ENCODE results near the gene BHLHE23. TPM values are rescaled to one million over a fixed set of nuclear protein-coding genes. Genes with fewer than 3 reads are reported as not detected.

Gene BHLHE23
- total RNA-seq, 4 donors from 2014 or later, result not detected

- intact Hi-C loops (cut with DNase I), result no loop called here
- WGBS, 2 donors, result 74% methylated on average over 6 of the region's 6 CpGs
- Histone ChIP-seq H3K4me3 (replicated peaks in 1 of 3) (no peak overlapping the region), H3K4me1 (no peaks in the 10 kb centered on the region), H3K36me3 (no peaks in the 10 kb centered on the region), H3K9me3 (no peaks in the 10 kb centered on the region), H3K27me3 (no peaks in the 10 kb centered on the region), H3K27ac (no peak overlapping the region)
- DNase-seq, result no peak
- TF ChIP-seq, protein P1, sequence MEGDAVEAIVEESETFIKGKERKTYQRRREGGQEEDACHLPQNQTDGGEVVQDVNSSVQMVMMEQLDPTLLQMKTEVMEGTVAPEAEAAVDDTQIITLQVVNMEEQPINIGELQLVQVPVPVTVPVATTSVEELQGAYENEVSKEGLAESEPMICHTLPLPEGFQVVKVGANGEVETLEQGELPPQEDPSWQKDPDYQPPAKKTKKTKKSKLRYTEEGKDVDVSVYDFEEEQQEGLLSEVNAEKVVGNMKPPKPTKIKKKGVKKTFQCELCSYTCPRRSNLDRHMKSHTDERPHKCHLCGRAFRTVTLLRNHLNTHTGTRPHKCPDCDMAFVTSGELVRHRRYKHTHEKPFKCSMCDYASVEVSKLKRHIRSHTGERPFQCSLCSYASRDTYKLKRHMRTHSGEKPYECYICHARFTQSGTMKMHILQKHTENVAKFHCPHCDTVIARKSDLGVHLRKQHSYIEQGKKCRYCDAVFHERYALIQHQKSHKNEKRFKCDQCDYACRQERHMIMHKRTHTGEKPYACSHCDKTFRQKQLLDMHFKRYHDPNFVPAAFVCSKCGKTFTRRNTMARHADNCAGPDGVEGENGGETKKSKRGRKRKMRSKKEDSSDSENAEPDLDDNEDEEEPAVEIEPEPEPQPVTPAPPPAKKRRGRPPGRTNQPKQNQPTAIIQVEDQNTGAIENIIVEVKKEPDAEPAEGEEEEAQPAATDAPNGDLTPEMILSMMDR (IDR thresholded peaks at IDR 0.05), result no peak
- no peak for TF ChIP-seq POLR2A (IDR thresholded peaks at IDR 0.05)
Observed at GRCh38 chr20:62986257-62986800, 20.4 kb downstream of the BHLHE23 start.

DNA sequence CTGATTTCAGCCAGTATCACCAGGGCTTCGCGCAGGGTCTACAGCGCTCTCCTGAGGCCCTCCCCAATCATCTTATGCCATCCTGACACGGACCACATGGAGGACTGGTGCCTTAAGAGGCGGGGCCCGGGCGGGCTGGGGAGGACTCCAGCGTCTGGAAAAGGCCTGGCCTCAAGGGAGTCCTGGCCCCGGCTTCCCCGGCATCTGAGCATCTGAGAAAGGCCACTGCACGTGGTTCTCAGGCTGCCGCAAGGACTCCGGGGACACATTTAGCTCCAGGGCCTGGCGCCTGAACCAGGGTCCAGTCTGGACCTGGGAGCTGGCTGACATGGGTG lies 21.4 kb downstream of the BHLHE23 start:
- Histone ChIP-seq H3K36me3 (no peaks in the 10 kb centered on the region), H3K27ac (no peak overlapping the region), H3K27me3 (no peaks in the 10 kb centered on the region), H3K4me3 (replicated peaks in 1 of 3) (no peak overlapping the region), H3K4me1 (no peaks in the 10 kb centered on the region), H3K9me3 (no peaks in the 10 kb centered on the region)
- 57 to 60% methylated on average over 2 to 14 of the region's 14 CpGs for WGBS, 2 donors
- DNase-seq, result no peak
- intact Hi-C loops (cut with DNase I), result no loop called here
- TF ChIP-seq, protein P1 (IDR thresholded peaks at IDR 0.05), result no peak
- no peak for TF ChIP-seq POLR2A (IDR thresholded peaks at IDR 0.05)

- no peaks in the 10 kb centered on the region for H3K36me3 ChIP-seq
- DNase-seq, result no peak
- intact Hi-C loops (cut with DNase I), result no loop called here
- H3K9me3 ChIP-seq, result no peaks in the 10 kb centered on the region
- no peaks in the 10 kb centered on the region for H3K27me3 ChIP-seq
- H3K27ac ChIP-seq, result no peak overlapping the region
- no peak overlapping the region for H3K4me3 ChIP-seq (replicated peaks in 1 of 3)
- no peaks in the 10 kb centered on the region for H3K4me1 ChIP-seq
- TF ChIP-seq, protein P1 (IDR thresholded peaks at IDR 0.05), result no peak
- TF ChIP-seq POLR2A (IDR thresholded peaks at IDR 0.05), result no peak
- WGBS, 2 donors, result 73 to 77% methylated on average over 12 to 18 of the region's 18 CpGs
Observed at GRCh38 chr20:62984666-62985443, 21.9 kb downstream of the BHLHE23 start.

GRCh38 chr20:62983210-62983609 lies 23.6 kb downstream of the BHLHE23 start:
- no peak overlapping the region for H3K4me3 ChIP-seq (replicated peaks in 1 of 3)
- DNase-seq, result no peak
- 81 to 82% methylated on average over 4 to 6 of the region's 6 CpGs for WGBS, 2 donors
- no peak overlapping the region for H3K27ac ChIP-seq
- no peak for TF ChIP-seq POLR2A (IDR thresholded peaks at IDR 0.05)
- TF ChIP-seq, protein P1 (IDR thresholded peaks at IDR 0.05), result no peak
- no peaks in the 10 kb centered on the region for H3K27me3 ChIP-seq
- H3K9me3 ChIP-seq, result no peaks in the 10 kb centered on the region
- no peaks in the 10 kb centered on the region for H3K4me1 ChIP-seq
- intact Hi-C loops (cut with DNase I), result no loop called here
- no peaks in the 10 kb centered on the region for H3K36me3 ChIP-seq

Data from thyroid gland (tissue), 4 donors.